Testis (tissue), 3 donors: ENCODE results near the gene ARHGAP31. TPM values are rescaled to one million over a fixed set of nuclear protein-coding genes. Genes with fewer than 3 reads are reported as not detected.

Experiments
- DNase-seq: peaks from one replicate; pipeline ENCODE4 v3.0.0-alpha.2; 2019
- H3K27ac ChIP-seq, 2 donors: fragments of 200-600 bp; sonication (generic); one replicate each; pipeline ENCODE4 v1.5.1; 2019
- H3K27me3 ChIP-seq: fragments of 200-600 bp; sonication (generic); one replicate; pipeline ENCODE4 v1.5.1; 2019
- H3K36me3 ChIP-seq: fragments of 200-600 bp; sonication (generic); one replicate; pipeline ENCODE4 v1.5.1; 2017; ENCODE audit warnings: low read depth; ENCODE audit errors: missing control alignments
- H3K4me1 ChIP-seq: fragments of 200-600 bp; sonication (generic); one replicate; pipeline ENCODE4 v1.5.1; 2019
- H3K4me3 ChIP-seq, 2 donors: fragments of 200-600 bp; sonication (generic); one replicate each; pipeline ENCODE4 v1.5.1; 2017 to 2019
- H3K9me3 ChIP-seq: fragments of 200-600 bp; sonication (generic); one replicate; pipeline ENCODE4 v1.5.1; 2017
- CTCF ChIP-seq, 3 experiments: fragments of 450-650 bp in 2 of 3; fragments of 200-600 bp in 1 of 3; sonication (generic) in 1 of 3; IDR thresholded peaks; one replicate each; pipeline ENCODE4 v1.5.1; 2016 to 2019; ENCODE audit warnings: antibody characterized with exemption in 3 of 3, mild to moderate bottlenecking in 2 of 3, moderate library complexity in 1 of 3
- POLR2A ChIP-seq: fragments of 450-650 bp; IDR thresholded peaks from one replicate; pipeline ENCODE4 v1.6.1; 2017; ENCODE audit warnings: antibody characterized with exemption, mild to moderate bottlenecking, moderate library complexity
- WGBS, 2 donors: methylation state at CpG; one replicate each; pipeline ENCODE4 v1.1.5; 2018; 5-methylcytosine and 5-hydroxymethylcytosine counted together
- intact Hi-C: fragments of 100-400 bp; cut with DNase I; formaldehyde crosslinking; loops from one replicate; pipeline ENCODE4 v1.15.1; 2023; ENCODE audit warnings: low total_unique reads
- polyA plus RNA-seq: library from polyadenylated mRNA; stranded (reverse); fragments of 350-450 nt; fragmentation: Illumina TruSeq; extraction: RNeasy Lipid Tissue Mini Kit (QIAGEN cat#74804); gene quantifications from one replicate; pipeline ENCODE4 v1.2.3, GENCODE V29; 2014; ENCODE audit warnings: low read depth, low replicate concordance; ENCODE audit not compliant: insufficient read depth
- total RNA-seq, 2 donors: library from RNA; depleted of rRNA; stranded (reverse); fragments of >200 nt; gene quantifications; one replicate each; pipeline ENCODE4 v1.2.3, GENCODE V29; 2016

Gene ARHGAP31
- total and polyA plus RNA-seq, 3 donors from 2014 or later, result 5.2 to 6.2 (median 5.6) TPM

- WGBS, 2 donors, result 88 to 92% methylated on average over 13 of the region's 13 CpGs
- H3K27me3 ChIP-seq, result no peaks in the 10 kb centered on the region
- H3K4me1 ChIP-seq, result peaks cover 5% of the 10 kb centered on the region
- H3K9me3 ChIP-seq, result no peaks in the 10 kb centered on the region
- H3K27ac ChIP-seq, result no peak overlapping the region
- no peaks in the 10 kb centered on the region for H3K36me3 ChIP-seq
- no peak overlapping the region for H3K4me3 ChIP-seq
- no peak for TF ChIP-seq CTCF (IDR thresholded peaks at IDR 0.05)
- no peak for TF ChIP-seq POLR2A
- DNase-seq, result no peak
- intact Hi-C loops, result no loop called here
These were observed 32.8 kb downstream of the ARHGAP31 start for GRCh38 chr3:119326976-119327375.

GRCh38 chr3:119329551-119329950 lies 35.4 kb downstream of the ARHGAP31 start:
- intact Hi-C loops, result no loop called here
- Histone ChIP-seq H3K4me1 (peaks cover 10% of the 10 kb centered on the region), H3K4me3 (no peak overlapping the region), H3K36me3 (no peaks in the 10 kb centered on the region), H3K27me3 (no peaks in the 10 kb centered on the region), H3K9me3 (no peaks in the 10 kb centered on the region), H3K27ac (peak overlapping the region in 1 of 2 donors; percentile 3)
- TF ChIP-seq POLR2A, result no peak
- TF ChIP-seq CTCF (IDR thresholded peaks at IDR 0.05), result no peak
- DNase-seq, result peak; percentile 39
- 62 to 78% methylated on average over 7 of the region's 7 CpGs for WGBS, 2 donors

- Histone ChIP-seq H3K4me1 (peaks cover 10% of the 10 kb centered on the region), H3K9me3 (no peaks in the 10 kb centered on the region), H3K4me3 (no peak overlapping the region), H3K36me3 (no peaks in the 10 kb centered on the region), H3K27me3 (no peaks in the 10 kb centered on the region), H3K27ac (peak overlapping the region in 1 of 2 donors; percentile 3)
- 95 to 100% methylated on average over 3 of the region's 3 CpGs for WGBS, 2 donors
- no peak for DNase-seq
- TF ChIP-seq CTCF (IDR thresholded peaks at IDR 0.05), result no peak
- no peak for TF ChIP-seq POLR2A
- intact Hi-C loops, result no loop called here
These were observed 36.0 kb downstream of the ARHGAP31 start for GRCh38 chr3:119330181-119330580.

- no peak overlapping the region for H3K4me3 ChIP-seq
- 77 to 87% methylated on average over 4 of the region's 4 CpGs for WGBS, 2 donors
- no peaks in the 10 kb centered on the region for H3K36me3 ChIP-seq
- intact Hi-C loops, result no loop called here
- no peak for DNase-seq
- TF ChIP-seq CTCF (IDR thresholded peaks at IDR 0.05) (no peak), POLR2A (no peak)
- H3K27ac ChIP-seq, result no peak overlapping the region
- H3K27me3 ChIP-seq, result no peaks in the 10 kb centered on the region
- no peaks in the 10 kb centered on the region for H3K9me3 ChIP-seq
- peaks cover 10% of the 10 kb centered on the region for H3K4me1 ChIP-seq
These were observed 36.7 kb downstream of the ARHGAP31 start for GRCh38 chr3:119330858-119331257.

- DNase-seq, result no peak
- WGBS, 2 donors, result 81 to 85% methylated on average over 3 of the region's 3 CpGs
- Histone ChIP-seq H3K4me1 (peaks cover 10% of the 10 kb centered on the region), H3K9me3 (no peaks in the 10 kb centered on the region), H3K36me3 (no peaks in the 10 kb centered on the region), H3K27ac (no peak overlapping the region), H3K4me3 (no peak overlapping the region), H3K27me3 (no peaks in the 10 kb centered on the region)
- intact Hi-C loops, result no loop called here
- TF ChIP-seq CTCF (IDR thresholded peaks at IDR 0.05) (no peak), POLR2A (no peak)
These were observed 37.5 kb downstream of the ARHGAP31 start for GRCh38 chr3:119331661-119332060.
